Hematopoietic multipotent progenitor cell treated with erythropoietin and hydrocortisone succinate and interleukin-3 and kit ligand, for 4 days (in vitro differentiated cells): ENCODE data around the gene LPAR5.

ENCODE experiments used
- DNase-seq: peaks from one replicate; pipeline ENCODE4 v3.0.0-alpha.2; 2015

Gene LPAR5

DNA sequence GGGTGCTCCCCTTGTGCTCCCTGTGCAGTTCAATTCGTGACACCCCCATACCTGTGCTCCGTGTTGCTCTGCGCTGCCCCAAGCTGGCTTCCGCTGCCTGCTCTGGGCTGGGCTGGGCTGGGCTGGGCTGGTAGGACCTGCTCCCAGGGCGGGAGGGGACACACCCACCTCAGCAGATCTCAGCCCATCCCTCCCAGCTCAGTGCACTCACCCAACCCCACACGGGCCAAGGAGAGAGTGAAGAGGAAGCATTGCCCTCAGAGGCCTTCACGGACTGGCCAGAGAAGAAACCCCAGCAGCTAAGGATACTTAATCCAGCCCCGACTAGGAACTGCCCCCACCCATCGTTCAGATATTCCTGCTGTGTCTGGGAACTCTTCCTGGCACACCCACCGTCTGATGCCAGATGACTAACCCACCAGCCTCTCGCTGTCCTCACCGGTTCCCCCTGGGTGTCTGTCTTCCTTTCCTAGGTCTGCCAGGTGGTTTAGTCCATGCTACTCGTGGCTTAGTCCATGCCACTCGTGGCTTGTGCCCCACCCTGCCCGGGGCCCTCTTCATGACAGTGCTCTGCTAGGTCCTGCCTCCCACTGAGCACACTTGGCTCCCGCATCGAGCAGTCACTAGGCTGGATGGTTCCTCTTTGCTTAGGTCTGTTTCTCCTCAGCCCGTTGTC is at the start of gene LPAR5:
Gene LPAR5, minus strand, starts transcription at position 104 of the 676 bp plus-strand sequence. CDS start 14,711 bp downstream, outside the sequence.
- DNase-seq = peak; percentile 93

DNA sequence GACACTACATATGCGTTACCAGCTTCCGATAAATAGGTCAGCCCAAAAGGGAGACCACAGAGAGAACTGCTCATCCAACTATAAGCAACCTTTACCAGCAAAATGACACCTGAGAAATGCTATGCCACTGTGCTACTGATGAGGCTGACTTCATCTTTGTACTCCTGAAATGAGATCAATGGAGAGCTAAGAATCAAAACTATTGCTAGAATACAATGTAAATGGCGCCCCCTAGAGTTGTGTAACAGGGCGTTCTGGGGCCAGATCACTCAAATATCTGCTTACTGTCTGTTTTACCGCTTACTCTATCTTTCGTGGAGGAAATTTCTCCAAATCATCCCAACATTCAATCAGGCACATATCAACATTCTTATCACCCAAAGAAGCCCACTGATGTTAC is 48.9 kb upstream of the LPAR5 start:
- peak; percentile 87 for DNase-seq

DNA sequence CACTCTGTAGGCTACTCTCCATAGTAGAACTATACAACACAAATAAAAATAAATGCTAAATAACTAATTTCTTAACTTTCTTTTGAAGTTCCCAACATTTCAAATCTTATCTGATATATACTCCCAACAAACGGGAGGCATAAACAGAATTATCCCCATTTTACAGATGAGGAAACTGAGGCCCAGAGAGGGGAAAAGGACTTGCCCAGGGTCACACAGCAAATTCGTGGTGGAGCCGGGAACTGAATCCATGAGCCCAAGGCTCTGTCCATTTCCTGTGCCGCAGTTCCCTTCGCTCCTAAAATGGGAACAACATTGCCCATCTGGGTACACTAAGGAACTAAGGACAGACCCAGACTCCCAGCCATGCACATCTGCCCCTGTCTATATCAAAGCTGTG is 41.2 kb upstream of the LPAR5 start:
- DNase-seq = no peak

DNA sequence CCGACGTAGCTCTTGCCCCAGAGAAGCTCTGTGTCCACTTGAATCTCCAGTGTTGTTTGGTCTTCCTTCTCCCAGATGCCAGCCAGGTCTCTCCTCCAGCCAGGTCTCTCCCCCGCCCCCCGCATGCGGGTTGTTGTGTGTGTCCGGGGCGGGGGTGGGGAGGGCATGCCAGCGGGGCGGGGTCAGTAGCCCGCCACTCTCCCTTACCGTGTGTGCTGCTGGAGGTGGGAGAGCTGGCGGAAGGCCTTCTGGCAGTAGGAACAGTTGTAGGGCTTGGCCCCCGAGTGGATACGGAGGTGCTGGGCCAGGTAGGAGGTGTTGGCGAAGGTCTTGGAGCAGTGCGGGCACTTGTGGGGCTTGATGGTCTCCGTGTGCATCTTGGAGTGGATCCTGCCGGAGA is 36.4 kb upstream of the LPAR5 start:
- no peak for DNase-seq

DNA sequence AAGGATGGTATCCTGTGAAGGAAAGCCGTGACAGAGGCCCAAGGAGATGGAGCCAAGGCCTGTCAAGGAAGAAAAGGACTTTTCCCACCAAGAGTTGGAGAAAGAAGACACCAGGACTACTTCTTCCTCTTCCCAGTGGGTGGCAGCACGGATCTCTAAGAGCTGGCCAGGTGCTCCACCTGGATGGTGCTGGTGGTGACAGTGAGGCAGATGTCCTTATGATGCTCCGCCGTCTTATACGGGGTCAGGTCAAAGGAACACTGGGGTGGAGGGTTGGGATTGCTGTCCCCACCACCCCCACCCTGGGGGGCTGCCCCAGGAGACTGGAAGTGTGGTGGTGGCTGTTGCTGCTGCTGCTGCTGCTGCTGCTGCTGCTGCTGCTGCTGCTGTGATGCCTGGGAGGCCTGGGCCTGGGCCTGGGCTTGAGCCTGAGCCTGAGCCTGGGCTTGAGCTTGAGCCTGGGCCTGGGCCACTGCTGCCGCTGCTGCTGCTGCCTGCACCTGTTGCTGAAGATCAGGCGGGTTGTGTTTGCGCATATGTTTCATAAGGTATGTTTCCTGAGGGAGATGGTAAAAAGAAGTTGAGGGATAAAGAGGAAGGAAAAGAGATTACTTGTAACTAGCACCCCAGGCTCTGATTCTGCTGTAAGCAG is 31.9 kb upstream of the LPAR5 start:
- no peak for DNase-seq

DNA sequence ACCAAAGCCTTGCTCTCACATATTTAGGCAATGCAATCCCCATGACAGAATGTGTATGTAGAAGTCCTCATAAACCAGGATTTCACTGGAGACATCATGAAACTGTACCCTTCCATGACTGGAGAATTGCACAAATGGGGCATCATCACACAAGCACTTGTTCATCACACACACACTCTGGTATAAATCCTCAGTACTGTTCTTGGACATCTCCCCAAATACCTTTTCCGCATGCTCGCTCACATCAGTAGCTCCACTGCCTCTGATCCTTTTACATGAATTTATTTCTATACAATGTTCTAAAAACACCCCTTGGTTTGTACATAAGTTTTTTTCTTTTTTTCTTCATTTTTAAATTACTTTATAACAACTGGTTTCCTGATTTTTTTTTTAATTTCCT is 30.5 kb upstream of the LPAR5 start:
- no peak for DNase-seq

DNA sequence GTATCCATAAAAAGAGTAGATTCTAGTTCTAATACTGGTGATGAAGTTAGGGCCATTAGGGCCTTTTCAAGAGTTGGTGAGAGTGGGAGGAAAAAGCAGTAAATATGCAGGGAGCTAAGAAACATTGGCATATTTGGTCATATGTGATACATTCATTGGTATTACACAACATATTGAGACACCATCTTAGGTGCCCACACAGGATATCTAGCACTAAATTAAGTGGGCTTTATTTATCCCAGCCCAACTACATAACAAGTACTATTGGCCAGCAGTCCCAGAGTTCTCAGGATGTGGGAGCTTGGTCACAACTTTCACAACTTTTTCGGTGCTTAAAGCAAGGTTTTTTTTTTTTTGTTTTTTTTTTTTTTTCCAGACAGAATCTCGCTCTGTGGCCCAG is 29.1 kb upstream of the LPAR5 start:
- no peak for DNase-seq

DNA sequence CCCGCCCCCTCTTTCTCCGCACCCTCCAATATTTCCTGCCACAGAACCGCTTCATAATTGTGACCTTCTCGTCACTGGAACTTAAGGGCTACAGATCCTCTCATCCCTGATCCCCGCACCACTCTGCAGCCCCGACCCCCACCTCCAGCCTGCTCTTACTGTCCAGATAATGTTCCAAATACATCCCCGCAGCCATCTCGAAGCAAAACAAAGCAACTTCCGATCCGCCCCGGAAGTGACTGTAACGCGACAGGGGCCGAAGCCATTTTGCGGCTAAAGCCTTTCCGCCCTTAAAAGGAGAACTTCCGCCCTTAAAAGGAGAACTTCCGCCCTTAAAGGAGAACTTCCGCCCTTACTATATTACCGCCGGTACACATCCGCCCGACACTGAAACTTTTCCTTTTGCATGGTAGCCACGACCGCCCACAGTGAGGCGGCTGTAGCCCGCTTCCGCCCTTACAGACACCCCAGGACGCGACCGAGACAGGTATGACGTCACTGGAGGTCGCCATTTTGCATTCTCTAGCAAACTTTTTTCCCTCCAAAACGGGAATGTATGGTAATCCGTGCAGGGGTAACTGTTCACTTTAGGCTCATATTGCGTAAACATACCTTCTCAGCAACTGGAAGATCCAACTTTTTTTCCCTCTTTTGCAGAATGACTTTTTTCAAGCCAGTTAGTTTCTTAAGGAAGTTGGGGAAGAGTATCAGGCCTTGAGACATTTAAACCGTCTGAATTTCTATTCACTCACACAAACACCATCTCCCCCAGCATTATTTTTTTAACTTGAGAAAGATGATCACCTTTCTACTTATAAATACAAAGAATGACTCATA is 27.4 kb upstream of the LPAR5 start, which contains the start of gene ING4:
Gene ING4, minus strand, starts transcription at position 214 of the 837 bp plus-strand sequence. Its CDS starts 18 bp downstream, at position 196.
- DNase-seq = peak; percentile 100

DNA sequence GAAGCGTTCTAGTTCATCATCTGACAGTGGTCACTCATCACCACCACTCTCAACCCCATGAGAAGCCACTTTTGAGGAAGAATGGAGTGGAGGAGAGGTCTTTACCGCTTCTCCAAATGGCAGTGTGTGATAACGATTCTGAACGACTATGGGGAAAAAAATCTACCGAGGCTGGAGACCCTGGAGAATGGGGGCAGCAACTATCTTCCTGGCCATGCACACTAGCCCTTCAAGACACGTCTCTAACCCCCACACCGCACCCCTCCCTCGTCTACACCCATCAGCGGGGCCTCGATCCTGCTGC is 26.8 kb upstream of the LPAR5 start:
- no peak for DNase-seq

DNA sequence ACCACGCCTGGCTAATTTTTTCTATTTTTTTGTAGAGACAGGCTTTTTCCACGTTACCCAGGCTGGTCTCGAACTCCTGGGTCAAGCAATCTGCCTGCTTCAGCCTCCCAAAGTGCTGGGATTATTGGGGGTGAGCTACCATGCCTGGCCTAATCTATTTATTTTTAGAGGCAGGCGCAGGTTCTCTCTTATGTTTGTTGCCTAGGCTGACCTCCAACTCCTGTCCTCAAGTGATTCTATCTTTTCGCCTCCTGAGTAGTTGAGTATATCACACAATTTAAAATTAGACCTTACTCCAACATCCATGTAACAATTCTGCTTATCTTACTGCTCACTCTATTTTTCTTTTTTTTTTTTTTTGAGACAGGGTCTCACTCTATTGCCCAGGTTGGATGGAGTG is 18.2 kb upstream of the LPAR5 start:
- no peak for DNase-seq

DNA sequence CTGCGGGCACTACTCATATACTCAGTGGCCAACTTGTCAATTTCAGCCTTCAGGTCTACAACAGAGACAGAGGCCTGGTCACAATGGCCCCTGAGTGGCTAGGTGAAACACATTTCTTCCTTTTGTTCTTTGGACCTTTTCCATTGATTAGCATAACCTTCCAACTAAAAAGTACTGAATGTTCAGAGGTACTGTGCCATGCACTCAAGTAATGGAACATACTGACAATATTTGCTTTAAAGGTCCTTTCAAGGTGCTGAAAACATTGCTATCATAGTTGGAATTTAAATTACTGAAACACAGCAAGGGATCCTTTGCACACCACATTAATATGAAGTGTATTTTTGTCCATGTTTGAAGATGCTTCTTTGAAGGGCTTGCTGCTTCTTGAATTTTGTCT is 17.6 kb upstream of the LPAR5 start:
- no peak for DNase-seq

DNA sequence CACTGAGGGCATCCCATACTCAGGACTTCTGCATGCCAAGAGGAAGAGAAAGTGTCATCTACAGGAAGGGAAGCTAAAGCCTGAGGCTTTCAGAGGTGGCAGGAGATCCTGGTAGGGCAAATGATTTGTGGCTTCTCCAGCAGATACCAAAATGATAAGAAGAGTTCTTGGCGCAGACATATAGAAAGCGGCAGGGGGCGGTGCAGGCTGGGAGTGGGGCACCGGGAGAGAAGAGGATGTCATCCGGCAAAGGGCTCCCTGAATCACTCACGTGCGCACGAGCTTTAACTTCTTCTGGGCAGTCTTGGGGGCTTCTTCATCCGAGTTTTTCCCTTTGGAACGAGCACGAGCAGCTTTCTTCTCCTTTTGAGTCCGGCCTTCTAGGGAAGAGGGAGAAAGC is 16.6 kb upstream of the LPAR5 start:
- no peak for DNase-seq

DNA sequence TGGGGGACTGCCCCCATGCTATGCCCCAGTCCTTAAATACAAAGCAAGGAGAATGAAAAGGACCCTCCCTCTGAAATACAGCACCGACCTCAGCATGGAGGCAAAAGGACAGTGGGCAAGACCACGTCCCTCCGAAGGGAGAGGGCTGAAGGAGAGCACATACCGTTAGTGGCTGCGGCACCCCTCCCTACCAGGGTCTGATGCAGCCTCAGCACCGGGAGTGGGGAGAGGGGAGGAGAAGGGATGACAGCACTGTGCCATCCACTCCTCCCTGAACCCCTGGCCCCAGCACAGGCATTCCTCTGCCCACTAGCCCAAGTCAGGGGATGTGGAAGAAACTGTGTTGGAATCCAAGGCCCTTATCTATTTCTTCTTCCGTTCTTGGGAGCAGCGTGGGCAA is 15.1 kb upstream of the LPAR5 start:
- no peak for DNase-seq

DNA sequence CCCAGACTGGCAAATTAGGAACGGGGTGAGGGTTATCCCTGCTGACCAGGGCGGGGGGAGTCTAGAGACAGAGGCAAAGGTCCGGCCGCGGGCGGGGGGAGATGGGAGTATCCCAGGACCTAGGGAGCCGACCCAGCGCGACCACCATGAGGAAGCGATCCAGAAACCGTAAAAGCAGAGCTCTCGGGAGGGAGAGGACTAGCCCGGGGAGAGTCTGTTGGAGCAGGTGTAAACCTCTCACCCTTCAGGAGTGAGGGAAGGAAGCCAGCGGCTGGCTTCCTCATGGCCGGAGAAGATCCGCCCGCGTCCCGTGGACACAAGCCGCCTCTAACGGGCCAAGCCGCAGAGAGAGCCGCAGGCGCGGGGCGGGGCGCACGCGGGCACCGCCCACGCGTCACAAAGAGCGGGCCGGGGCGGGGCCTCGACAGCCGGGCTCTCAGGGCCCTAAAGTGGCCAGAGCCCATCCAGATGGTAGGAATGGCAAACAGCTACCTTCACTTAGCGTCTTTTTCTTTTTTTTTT is 11.4 kb upstream of the LPAR5 start, which contains the start of gene ACRBP:
Gene ACRBP, minus strand, starts transcription at position 350 of the 522 bp plus-strand sequence. Its CDS starts 66 bp downstream, at position 284.
- DNase-seq = peak; percentile 90

DNA sequence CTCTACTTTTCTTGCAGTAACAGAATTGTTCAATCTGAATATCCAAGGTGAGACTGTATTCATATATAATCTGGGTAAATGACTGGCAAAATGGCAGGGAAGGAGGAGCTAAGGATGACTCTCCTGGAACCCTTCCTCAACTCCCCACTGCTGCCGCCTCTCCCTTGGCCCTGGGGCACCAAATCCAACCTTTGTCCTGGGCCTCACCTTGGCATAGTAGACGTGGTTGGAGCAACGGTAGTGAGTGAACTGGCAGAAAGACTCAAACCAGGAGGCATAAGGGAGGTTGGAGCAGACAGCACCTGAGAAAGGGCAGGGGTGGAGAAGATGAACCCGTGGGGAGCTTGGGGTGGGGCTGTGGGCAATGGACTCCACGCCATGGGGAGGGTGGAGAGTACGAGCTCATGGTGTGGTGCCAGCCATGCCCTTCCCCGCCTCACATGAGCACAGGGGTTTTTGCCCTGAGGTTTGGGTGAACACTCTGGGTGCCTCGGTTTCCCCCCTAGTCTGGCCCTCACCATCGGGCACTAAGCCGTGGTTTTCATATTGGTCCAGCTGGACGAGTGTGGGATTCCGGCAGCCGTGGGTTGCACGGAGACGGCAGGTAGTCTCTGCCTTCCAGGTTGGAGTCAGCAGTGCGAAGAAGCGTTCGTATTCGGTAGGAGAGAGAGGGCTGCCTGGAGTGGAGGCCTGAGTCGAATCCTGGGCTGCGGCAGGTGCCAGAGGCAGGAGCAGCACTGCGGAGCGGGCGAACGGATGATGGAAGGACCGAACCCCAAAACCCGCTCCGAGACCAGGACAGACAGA is 10.7 kb upstream of the LPAR5 start:
- DNase-seq = no peak

DNA sequence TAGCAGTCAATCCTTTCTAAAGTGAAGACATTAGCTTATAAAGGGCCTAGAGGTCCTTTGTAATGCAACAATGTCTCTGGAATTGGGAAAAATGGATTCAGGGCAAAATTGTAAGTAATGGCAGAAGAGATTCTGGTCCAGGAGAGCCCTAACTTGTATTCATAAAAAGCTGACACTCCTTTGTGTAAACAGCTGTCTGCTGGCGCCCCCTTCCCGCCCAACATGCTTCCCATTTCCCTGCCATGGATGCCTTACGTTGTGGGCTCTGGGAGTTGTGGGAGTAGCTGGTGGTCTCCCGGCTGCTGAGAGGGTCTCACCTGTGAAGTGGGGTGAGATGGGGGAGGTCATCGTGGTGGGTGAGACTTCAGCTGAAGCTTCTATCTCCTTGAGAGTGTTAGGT is 9.1 kb upstream of the LPAR5 start:
- no peak for DNase-seq

DNA sequence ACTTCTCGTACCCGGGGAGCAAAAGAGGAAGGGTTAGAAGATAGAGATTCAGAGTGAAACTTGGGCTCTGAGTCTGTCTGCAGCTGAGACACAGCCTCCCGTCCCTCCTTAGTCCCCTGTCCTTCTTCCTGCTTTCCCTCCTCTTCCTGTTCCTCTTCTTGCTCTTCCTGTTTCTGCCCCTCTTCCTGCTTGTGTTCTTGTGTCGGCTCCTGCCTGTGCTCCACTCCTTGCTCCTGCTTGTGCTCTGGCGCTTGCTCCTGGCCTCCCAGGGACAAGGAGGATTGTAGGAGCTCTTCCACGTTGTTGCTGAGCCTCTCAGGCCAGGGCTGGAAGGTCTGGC is 8.5 kb upstream of the LPAR5 start:
- DNase-seq = no peak

DNA sequence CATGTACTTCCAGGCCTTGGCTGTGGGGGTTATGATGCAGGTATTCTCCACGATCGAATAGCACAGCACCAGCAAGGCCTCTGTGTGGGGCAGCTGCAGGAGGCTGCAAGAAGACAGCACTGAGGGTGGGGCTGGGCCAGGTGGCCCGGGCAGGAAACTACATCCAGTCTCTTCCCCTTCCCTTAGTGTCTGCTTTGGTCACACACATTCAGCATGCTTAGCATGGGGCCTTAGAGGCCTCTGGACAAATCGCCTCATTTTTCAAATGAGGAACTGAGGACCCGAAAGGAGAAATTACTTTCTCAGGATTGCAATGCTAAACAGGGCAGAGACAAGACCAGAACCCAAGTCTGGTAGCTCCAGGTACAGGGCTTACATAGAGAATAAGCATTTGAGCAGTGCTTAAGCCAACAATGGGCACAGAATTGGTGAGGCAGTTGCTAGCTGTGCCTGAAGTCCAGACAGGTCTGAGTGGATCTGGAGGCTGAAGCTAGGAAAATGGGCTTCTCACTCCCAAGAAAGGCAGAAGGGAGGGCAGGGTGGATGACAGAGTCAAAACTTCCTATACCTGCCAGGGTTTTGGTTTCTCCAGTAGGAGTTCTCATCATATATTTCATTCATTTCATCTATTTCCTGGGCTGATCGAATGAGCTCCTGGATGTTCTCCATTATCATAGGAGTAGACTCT is 8.0 kb upstream of the LPAR5 start:
- DNase-seq = no peak

DNA sequence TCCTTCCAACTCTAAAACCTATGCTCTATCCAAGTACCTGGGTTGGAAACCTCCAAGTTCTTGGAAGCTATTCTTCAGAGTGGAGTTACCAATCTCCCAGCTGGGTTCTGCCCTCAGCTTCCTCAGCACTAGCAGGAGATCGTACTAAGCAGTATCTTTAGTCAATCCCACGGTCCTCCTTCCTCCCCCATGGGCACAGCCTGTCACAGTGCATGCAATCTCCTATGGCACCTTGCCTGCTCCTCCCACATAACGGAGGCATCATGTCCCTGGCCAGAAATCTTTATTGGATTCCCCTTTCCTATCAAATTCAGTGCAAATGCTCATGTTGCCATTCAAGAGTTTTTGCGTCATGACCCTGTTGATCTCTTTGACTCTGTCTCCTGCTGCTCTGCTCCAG is 5.4 kb upstream of the LPAR5 start:
- peak; percentile 51 for DNase-seq

DNA sequence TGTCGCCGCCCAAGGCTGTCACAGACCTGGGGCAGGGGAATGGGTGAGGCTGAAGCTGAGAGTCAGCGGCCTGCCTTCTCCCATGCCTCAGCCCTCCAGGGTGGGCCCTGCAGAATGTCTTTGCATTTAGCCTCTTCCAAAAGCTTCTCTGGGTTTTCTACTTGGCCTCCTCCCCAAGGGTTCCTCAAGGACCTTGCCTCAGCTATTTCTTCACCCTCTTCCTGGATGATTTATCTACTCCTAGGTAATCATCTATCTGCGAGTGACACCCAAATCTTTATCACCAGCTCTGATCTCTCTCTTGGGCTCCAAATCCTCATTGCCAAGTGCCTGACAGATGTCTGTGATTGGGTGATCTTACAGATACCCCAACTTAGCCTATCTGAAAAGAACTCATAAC is 4.7 kb upstream of the LPAR5 start:
- no peak for DNase-seq

DNA sequence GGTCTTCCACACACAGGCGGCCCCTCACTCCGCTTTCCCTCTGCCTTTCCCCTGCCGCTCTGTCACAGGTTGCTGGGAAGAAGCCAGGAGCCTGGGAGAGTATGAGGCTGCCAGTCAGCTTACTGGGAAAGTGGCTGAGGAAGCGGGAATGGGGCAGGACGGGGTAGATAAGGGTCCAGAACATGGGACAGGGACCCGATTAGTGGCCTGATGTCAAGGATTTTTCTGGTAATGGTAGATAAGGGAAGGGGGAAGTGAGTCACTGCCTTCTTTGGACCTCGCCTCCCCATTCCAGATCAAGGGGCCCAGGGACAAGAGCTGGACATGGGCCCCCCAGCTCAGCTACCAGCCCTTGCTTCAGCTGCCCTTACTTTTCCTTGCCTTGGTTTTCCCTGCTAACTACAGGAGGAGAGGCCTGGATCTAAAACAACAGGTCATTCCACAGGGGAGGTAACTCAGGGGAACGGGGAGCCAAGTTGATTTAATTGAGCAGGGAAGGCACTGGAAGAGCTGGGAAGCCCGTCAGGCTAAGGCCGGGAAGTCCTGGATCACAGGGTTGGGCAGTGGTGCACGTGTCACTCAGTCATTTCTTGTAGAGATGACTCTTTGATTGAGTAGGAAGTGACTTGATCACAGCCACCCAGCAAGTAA is 3.5 kb upstream of the LPAR5 start:
- DNase-seq = peak; percentile 83

DNA sequence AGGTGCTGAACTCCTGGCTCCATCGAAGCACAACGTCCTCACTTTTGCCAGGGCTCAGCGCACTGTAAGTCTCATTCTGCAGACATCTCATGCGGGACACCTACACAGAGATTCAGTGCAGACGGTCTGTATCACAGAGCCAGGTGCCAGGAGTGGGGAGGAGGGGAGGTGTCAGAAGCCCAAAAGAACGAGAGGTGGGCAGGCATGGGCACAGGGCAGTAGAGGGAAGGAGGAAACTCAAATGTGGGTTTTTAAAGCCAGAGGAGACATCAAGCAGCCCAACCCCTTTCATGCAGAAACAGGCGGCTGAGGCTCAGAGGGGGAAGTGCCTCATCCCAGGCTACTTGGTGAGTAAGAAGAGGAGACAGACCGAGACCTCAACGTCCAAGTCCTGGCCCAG is 2.5 kb upstream of the LPAR5 start:
- DNase-seq = peak; percentile 84
